Hepatocyte (in vitro differentiated cells): ENCODE measurements around the gene ZBTB32. TPM values are rescaled to one million over a fixed set of nuclear protein-coding genes. Genes with fewer than 3 reads are reported as not detected.
A peak's percentile ranks its signal among the peaks of the same experiment; 100 is the strongest.

Experiments used
- DNase-seq: peaks from one replicate; pipeline ENCODE4 v3.0.0-alpha.2; 2016; ENCODE audit warnings: low spot score
- H2AFZ ChIP-seq: fragments of 200-600 bp; sonication (generic); 2 replicates; pipeline ENCODE4 v1.6.0; 2016; ENCODE audit warnings: antibody characterized with exemption, mild to moderate bottlenecking
- H3K27ac ChIP-seq: fragments of 200-600 bp; sonication (generic); 2 replicates; pipeline ENCODE4 v1.5.1; 2016; ENCODE audit warnings: mild to moderate bottlenecking
- H3K27me3 ChIP-seq: fragments of 200-600 bp; sonication (generic); 2 replicates; pipeline ENCODE4 v1.6.1; 2016
- H3K36me3 ChIP-seq: fragments of 200-600 bp; sonication (generic); replicated peaks from 2 replicates; pipeline ENCODE4 v1.5.1; 2016; ENCODE audit warnings: low read depth; ENCODE audit not compliant: insufficient read depth
- H3K4me1 ChIP-seq: fragments of 200-600 bp; sonication (generic); 2 replicates; pipeline ENCODE4 v1.5.1; 2016; ENCODE audit warnings: mild to moderate bottlenecking, moderate library complexity; ENCODE audit not compliant: insufficient read depth
- H3K4me2 ChIP-seq: fragments of 200-600 bp; sonication (generic); 2 replicates; pipeline ENCODE4 v1.6.0; 2016
- H3K4me3 ChIP-seq: fragments of 200-600 bp; sonication (generic); 2 replicates; pipeline ENCODE4 v1.5.1; 2016; ENCODE audit warnings: mild to moderate bottlenecking
- H3K79me2 ChIP-seq: fragments of 200-600 bp; sonication (generic); 2 replicates; pipeline ENCODE4 v1.6.0; 2017; ENCODE audit warnings: mild to moderate bottlenecking
- H3K9me2 ChIP-seq: fragments of 200-600 bp; sonication (generic); replicated peaks from 2 replicates; pipeline ENCODE4 v1.6.0; 2017; ENCODE audit warnings: mild to moderate bottlenecking; ENCODE audit not compliant: insufficient read depth
- H3K9me3 ChIP-seq: fragments of 200-600 bp; sonication (generic); 2 replicates; pipeline ENCODE4 v1.5.1; 2016; ENCODE audit warnings: low read depth, mild to moderate bottlenecking
- H4K20me1 ChIP-seq: fragments of 200-600 bp; sonication (generic); 2 replicates; pipeline ENCODE4 v1.6.0; 2016; ENCODE audit warnings: mild to moderate bottlenecking; ENCODE audit not compliant: insufficient read depth, poor library complexity, severe bottlenecking
- EZH2 ChIP-seq: fragments of 200-600 bp; sonication (generic); IDR thresholded peaks from 2 replicates; pipeline ENCODE4 v1.6.1; 2016; ENCODE audit warnings: antibody characterized with exemption, mild to moderate bottlenecking, borderline replicate concordance
- EZH2phosphoT487 ChIP-seq: fragments of 200-600 bp; sonication (generic); IDR thresholded peaks from one replicate; pipeline ENCODE4 v1.6.1; 2018; ENCODE audit warnings: antibody characterized with exemption, mild to moderate bottlenecking, low read depth, moderate library complexity; ENCODE audit not compliant: unreplicated experiment, severe bottlenecking
- WGBS: methylation state at CpG from one replicate; pipeline ENCODE4 v1.1.6; 2016; ENCODE audit warnings: low lambda C conversion rate; ENCODE audit errors: missing lambda C conversion rate; 5-methylcytosine and 5-hydroxymethylcytosine counted together
- polyA plus RNA-seq: library from polyadenylated mRNA; unstranded; fragments of >200 nt; fragmentation: Nextera tagmentation; extraction: Ambion mirVana; gene quantifications from 2 replicates; pipeline ENCODE4 v1.2.1, GENCODE V29; 2016
- total RNA-seq: library from RNA; depleted of rRNA; stranded (reverse); fragments of >200 nt; gene quantifications from 2 replicates; pipeline ENCODE4 v1.2.3, GENCODE V29; 2014
- TF ChIP-seq, protein P1 (sequence below): fragments of 200-600 bp; sonication (generic); IDR thresholded peaks from 2 replicates; pipeline ENCODE4 v1.5.1; 2016; ENCODE audit warnings: antibody characterized with exemption, mild to moderate bottlenecking; ENCODE audit not compliant: poor library complexity

ZBTB32 gene
- total and polyA plus RNA-seq, 2 experiments from 2014 or later, result 0.11 TPM; not detected in 1

DNA sequence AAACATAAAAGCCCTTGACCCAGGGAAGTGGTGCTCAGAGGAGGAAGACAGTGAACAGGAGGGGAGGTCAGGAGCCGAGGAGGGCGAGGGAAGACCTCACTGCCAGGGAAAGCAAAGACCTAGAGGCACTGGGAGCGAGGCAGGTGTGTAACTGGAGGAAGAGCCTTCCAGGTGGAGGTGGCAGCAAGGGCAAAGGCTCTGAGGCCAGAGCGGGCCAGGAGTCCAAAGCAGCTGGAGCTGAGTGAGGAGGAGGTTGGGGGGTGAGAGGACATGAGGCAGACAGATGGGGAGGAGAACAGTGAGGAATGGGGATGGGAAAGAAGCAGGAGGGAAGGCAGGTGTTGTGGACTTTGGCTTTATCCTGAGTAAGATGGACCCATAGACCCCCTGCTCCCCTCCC, 34.4 kb upstream of the ZBTB32 start:
- H3K9me3 ChIP-seq, result no peaks in the 10 kb centered on the region
- H3K27me3 ChIP-seq, result no peaks in the 10 kb centered on the region
- DNase-seq, result no peak
- 75% methylated on average over 4 of the region's 4 CpGs for WGBS
- no peaks in the 10 kb centered on the region for H3K4me1 ChIP-seq
- H3K79me2 ChIP-seq, result no peaks in the 10 kb centered on the region
- no peaks in the 10 kb centered on the region for H3K36me3 ChIP-seq
- H3K4me3 ChIP-seq, result no peak overlapping the region
- H3K9me2 ChIP-seq, result no peaks in the 10 kb centered on the region
- H3K27ac ChIP-seq, result no peak overlapping the region
- no peak overlapping the region for H2AFZ ChIP-seq
- no peak for TF ChIP-seq EZH2phosphoT487
- TF ChIP-seq, protein P1, sequence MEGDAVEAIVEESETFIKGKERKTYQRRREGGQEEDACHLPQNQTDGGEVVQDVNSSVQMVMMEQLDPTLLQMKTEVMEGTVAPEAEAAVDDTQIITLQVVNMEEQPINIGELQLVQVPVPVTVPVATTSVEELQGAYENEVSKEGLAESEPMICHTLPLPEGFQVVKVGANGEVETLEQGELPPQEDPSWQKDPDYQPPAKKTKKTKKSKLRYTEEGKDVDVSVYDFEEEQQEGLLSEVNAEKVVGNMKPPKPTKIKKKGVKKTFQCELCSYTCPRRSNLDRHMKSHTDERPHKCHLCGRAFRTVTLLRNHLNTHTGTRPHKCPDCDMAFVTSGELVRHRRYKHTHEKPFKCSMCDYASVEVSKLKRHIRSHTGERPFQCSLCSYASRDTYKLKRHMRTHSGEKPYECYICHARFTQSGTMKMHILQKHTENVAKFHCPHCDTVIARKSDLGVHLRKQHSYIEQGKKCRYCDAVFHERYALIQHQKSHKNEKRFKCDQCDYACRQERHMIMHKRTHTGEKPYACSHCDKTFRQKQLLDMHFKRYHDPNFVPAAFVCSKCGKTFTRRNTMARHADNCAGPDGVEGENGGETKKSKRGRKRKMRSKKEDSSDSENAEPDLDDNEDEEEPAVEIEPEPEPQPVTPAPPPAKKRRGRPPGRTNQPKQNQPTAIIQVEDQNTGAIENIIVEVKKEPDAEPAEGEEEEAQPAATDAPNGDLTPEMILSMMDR, result no peak
- no peak for TF ChIP-seq EZH2
- H3K4me2 ChIP-seq, result no peak overlapping the region
- no peaks in the 10 kb centered on the region for H4K20me1 ChIP-seq

DNA sequence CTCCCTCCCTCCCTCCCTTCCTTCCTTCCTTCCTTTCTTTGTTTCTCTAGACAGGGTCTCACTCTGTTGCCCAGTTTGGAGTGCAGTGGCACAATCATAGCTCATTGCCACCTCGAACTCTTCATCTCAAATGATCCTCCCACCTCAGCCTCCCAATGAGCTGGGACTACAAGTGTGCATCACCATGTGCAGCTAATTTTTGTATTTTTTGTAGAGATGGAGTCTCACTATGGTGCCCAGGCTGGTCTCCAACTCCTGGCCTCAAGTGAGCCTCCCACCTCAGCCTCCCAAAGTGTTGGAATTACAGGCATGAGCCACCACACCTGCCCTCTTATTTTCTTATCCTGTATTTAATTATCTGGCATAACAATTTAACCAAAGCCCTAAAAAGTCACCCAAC, 33.7 kb upstream of the ZBTB32 start:
- no peaks in the 10 kb centered on the region for H3K36me3 ChIP-seq
- 89% methylated on average over 1 of the region's 1 CpG for WGBS
- DNase-seq, result no peak

DNA sequence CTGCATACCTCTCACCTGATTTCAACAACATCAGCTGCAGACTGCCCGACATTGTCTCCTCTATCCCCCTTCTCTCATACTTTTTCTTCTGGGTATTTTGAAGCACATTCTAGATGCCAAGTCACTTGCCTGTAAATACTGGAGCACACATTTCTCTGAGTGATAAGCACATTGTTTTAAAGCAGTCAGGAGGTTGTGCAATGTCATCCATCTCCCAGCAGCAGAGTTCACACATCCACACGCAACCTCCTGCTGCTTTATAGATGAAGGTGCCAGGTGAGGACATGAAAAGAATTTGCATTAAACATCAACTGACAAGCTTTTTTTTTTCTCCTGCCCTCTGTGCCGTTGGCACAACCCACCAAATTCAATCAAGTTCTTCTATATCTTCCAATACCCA, 32.5 kb upstream of the ZBTB32 start:
- DNase-seq, result peak; percentile 45
- Histone ChIP-seq H3K79me2 (no peaks in the 10 kb centered on the region), H4K20me1 (no peaks in the 10 kb centered on the region), H2AFZ (no peak overlapping the region), H3K9me3 (no peaks in the 10 kb centered on the region), H3K4me1 (no peaks in the 10 kb centered on the region), H3K4me2 (no peak overlapping the region), H3K4me3 (no peak overlapping the region), H3K36me3 (no peaks in the 10 kb centered on the region), H3K27ac (no peak overlapping the region), H3K9me2 (no peaks in the 10 kb centered on the region), H3K27me3 (no peaks in the 10 kb centered on the region)
- WGBS, result 65% methylated on average over 3 of the region's 3 CpGs
- TF ChIP-seq, protein P1, result no peak
- TF ChIP-seq EZH2, result no peak
- no peak for TF ChIP-seq EZH2phosphoT487

More for the DNA sequence above, 33.7 kb upstream of the ZBTB32 start:
- Histone ChIP-seq H4K20me1 (no peaks in the 10 kb centered on the region), H3K4me2 (no peak overlapping the region), H2AFZ (no peak overlapping the region), H3K9me2 (no peaks in the 10 kb centered on the region), H3K4me3 (no peak overlapping the region), H3K27ac (no peak overlapping the region), H3K79me2 (no peaks in the 10 kb centered on the region), H3K27me3 (no peaks in the 10 kb centered on the region), H3K4me1 (no peaks in the 10 kb centered on the region), H3K9me3 (no peaks in the 10 kb centered on the region)
- TF ChIP-seq EZH2 (no peak), EZH2phosphoT487 (no peak)
- TF ChIP-seq, protein P1, result no peak
